HG03442 (cell line): ENCODE results near the gene RPS21.

Experiments used
- ATAC-seq: cut with Tn5 transposase; IDR thresholded peaks from one replicate; pipeline ENCODE4 v1.9.1; 2021; ENCODE audit warnings: mild to moderate bottlenecking, moderate library complexity; ENCODE audit not compliant: unreplicated experiment

Gene RPS21

GRCh38 chr20:62409931-62410745 lies 23.2 kb downstream of the RPS21 start:
- no peak for ATAC-seq

DNA sequence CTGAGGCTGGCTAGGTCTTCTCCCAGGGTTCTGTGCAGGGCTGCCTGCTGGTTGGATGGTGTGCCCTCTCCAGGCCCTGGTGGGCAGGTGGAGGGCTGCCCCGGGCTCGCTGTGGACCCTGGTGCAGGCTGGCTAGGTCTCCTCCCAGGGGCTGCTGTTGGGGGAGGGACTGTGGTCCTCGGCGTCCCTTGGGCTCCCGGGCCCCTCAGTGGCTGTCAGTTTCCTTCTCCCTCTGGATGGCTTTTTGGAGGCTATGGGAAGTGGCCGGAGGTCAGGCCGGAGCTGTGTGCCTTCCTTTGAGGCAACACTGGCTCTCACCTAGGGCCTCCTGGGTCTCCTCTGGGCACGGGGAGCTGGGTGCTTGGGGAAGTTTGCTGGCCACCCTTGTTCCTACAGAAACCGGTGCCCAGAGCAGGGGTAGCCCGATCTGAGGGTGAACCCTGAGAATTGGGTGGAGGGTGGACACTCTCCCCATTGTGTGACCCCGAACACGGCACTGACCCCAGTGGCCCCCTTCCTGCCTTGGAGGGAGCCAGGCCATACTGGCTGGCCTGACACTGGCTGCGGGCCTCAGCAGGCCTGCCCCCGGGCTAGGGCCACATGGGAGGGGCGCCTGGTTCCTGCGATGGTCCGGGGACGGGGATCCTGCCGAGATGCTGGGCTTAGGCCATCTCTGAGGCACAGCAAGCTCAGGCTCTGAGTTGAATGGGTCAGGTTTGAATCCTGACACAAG lies 24.0 kb downstream of the RPS21 start:
- ATAC-seq: no peak

GRCh38 chr20:62411479-62412193 lies 24.7 kb downstream of the RPS21 start:
- no peak for ATAC-seq

- no peak for ATAC-seq
These were observed 25.5 kb downstream of the RPS21 start for GRCh38 chr20:62412194-62413024.

GRCh38 chr20:62413025-62413570 lies 26.2 kb downstream of the RPS21 start:
- no peak for ATAC-seq

DNA sequence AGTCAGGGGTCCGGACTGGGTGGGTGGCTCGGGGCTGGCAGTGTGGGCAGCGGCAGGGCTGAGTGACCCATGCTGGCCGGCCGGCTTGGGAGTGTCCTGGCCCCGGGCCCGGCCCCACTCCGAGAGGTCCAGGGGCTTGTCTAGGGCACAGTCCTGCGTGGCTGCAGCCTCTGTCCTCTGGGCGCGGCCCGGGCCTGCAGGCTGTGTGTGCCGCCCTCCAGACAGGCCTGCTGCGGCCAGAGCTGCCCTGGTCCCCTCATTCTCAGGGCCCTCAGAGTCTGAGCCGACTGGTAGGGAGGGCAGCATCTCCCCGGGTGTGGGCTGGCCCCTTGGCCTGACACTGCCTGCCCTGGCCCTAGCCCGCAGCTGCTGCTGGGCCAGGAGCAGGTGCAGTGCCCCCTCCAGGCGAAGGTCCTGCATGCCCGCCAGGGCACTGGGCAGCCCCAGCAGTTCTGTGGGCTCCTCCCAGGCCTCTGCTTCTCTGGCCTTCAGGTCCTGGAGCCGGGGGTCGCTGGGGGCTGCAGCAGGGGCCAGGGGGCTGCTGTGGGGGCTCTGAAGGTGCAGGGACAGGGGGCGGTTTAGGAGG lies 27.1 kb downstream of the RPS21 start:
- no peak for ATAC-seq

GRCh38 chr20:62415354-62416111 lies 28.6 kb downstream of the RPS21 start:
- ATAC-seq: no peak

DNA sequence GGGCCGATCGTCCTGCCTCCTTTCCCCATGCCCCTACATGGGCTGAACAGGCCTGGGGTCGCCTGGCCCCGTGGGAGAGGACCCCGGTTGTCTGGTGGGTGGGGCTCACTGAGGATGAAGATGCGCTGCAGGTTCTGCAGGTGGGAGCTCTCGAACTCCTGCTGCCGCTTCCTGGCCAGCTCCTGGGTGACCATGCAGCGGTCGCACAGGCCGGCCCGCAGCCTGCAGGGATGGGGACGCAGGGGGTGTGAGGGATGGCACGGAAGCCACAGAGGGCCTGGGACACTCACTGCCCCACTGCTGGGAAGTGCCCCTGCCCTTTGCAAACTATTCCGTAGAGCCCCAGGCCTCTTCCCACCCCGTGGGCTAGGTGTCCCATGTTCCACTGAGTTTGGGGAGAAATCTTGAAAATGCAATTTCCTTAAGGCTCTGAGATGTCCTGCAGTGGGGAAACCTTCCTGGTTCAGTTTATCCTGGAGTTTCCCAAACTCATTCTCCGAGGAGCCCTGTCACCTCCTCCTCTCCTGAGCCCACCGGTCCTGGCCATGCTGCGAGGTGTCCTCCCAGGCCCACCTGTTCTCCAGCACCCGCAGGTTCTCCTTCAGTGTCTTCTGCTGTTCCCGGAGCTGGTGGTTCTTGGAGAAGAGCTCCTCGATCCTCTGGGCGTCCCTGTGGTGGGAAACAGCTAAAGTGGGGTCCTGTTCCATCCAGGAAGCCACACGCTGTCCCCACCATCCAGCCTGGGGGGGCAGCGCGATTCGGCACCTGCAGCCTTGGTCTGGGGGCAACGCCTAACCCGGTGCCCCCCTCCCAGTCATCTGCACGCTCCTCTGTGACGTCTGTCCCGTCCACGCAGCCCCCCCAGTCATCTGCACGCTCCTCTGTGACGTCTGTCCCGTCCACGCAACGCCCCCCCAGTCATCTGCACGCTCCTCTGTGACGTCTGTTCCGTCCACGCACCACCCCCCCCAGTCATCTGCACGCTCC lies 30.0 kb downstream of the RPS21 start:
- no peak for ATAC-seq

GRCh38 chr20:62417981-62418708 lies 31.2 kb downstream of the RPS21 start:
- no peak for ATAC-seq

- ATAC-seq: no peak
These were observed 32.0 kb downstream of the RPS21 start for GRCh38 chr20:62418709-62419487.

DNA sequence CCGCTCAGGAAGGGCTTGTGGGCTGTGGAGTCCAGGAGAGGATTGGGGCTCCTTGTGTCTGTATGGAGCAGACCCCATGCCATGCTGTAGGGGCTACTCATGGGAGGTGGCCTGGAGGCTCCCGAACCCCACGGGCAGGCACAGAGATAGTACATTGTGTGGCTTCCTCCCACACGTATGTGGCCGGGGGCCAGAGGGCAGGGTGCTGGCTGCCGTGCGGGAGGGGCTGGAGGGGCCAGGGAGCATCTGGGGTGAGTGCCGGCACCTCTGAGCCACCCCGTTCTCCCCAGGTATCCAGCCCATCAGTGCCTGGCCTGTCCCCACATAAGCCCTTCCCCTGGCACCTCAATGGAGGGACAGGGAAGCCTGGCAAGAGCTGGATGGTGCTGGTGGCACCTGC lies 32.9 kb downstream of the RPS21 start:
- no peak for ATAC-seq

DNA sequence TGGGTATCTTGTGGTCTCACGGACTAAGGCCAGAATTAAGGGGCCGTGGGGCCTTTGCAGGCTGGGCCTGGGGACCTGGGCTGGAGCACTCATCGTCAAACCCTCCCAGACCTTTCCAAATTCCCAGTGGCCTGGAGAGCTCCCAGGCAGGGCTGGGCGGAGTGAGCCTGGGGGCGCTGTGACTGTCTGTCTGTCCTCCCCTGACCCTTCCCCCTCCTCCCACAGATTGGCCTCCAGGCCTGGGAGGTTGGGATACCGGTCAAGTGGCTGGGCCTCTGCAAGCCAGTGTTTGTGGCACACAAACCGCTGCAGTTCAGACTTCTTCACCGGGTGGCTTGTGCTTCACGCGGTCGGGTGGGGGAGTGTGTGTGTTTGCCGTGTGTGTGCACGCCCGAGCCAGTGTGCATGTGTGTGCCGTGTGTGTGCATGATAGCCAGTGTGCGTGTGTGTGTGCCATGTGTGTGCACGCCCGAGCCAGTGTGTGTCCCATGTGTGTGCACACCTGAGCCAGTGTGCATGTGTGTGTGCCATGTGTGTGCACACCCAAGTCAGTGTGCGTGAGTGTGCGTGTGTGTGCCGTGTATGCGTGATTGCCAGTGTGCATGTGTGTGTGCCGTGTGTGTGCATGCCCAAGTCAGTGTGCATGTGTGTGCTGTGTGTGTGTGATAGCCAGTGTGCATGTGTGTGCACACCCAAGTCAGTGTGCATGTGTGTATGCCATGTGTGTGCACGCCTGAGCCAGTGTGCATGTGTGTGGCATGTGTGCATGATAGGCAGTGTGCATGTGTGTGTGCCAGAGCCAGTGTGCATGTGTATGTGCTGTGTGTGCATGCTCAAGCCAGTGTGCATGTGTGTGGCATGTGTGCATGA lies 34.2 kb downstream of the RPS21 start:
- ATAC-seq: no peak

DNA sequence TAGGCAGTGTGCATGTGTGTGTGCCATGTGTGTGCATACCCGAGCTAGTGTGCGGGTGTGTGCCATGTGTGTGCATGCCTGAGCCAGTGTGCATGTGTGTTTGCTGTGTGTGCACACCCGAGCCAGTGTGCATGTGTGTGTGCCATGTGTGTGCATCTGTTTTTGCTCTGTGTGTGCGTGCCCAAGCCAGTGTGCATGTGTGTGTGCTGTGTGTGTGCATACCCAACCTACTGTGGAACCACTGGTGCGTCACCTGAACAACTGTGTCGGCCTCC lies 34.8 kb downstream of the RPS21 start:
- ATAC-seq: no peak

- no peak for ATAC-seq
These were observed 35.9 kb downstream of the RPS21 start for GRCh38 chr20:62422636-62423325.

DNA sequence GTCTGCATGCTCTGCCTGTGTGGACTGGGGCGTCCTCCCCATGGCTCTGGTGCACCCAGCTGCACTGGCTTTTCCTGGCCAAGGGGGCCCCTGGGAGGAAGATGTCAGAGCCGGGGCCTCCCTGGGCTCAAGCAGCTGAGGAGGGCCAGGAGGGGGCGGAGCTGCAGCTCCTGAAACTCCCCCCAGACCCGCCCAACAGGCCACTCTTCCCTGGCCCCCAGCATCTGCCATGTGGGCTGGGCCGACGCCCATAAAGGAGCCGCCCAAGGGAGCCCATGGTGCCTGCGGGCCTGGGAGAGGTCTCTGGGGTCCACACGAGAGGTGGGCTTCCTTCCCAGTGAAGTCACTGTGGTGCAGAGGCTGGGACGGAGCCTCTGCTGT lies 36.4 kb downstream of the RPS21 start:
- no peak for ATAC-seq
